Ectodermal cell (in vitro differentiated cells): ENCODE results near the gene C4B.
"Not testable (repeated sequence)": the region's sequence is repeated elsewhere in the genome, so short reads cannot be mapped to it uniquely, and the experiment has no call there.

ENCODE experiments used
- H3K27ac ChIP-seq: 2 replicates; pipeline ENCODE4 v1.7.0; 2013; ENCODE audit warnings: mild to moderate bottlenecking, low read depth, low read length; ENCODE audit not compliant: insufficient read depth, poor library complexity, severe bottlenecking
- H3K27me3 ChIP-seq: 2 replicates; pipeline ENCODE4 v1.7.0; 2013; ENCODE audit warnings: mild to moderate bottlenecking, low read length; ENCODE audit not compliant: insufficient read depth, control insufficient read depth, poor library complexity, severe bottlenecking
- H3K36me3 ChIP-seq: one replicate; pipeline ENCODE4 v1.7.0; 2013; ENCODE audit warnings: low read length; ENCODE audit not compliant: control insufficient read depth, insufficient read depth
- H3K4me1 ChIP-seq: one replicate; pipeline ENCODE4 v1.7.0; 2013; ENCODE audit warnings: low read length; ENCODE audit not compliant: control insufficient read depth, insufficient read depth
- H3K4me3 ChIP-seq: 2 replicates; pipeline ENCODE4 v1.7.0; 2013; ENCODE audit warnings: low read depth, low read length, control low read depth; ENCODE audit not compliant: insufficient read depth
- H3K9me3 ChIP-seq: 2 replicates; pipeline ENCODE4 v1.7.0; 2013; ENCODE audit warnings: mild to moderate bottlenecking, low read length, moderate library complexity; ENCODE audit not compliant: control insufficient read depth
- WGBS, 2 experiments: methylation state at CpG; one replicate each; pipeline ENCODE4 v1.1.7; 2013; ENCODE audit warnings: missing lambda C conversion rate in 2 of 2; 5-methylcytosine and 5-hydroxymethylcytosine counted together

Gene C4B

GRCh38 chr6:32007086-32007485 lies 7.5 kb upstream of the C4B start:
- 90 to 95% methylated on average over 10 to 12 of the region's 12 CpGs for WGBS, 2 experiments
- not testable (repeated sequence) for H3K27me3 ChIP-seq, H3K4me3 ChIP-seq, H3K9me3 ChIP-seq, H3K27ac ChIP-seq, H3K36me3 ChIP-seq, H3K4me1 ChIP-seq

- WGBS, 2 experiments = no CpG with 5 or more reads among the region's 24 CpGs
- not testable (repeated sequence) for H3K36me3 ChIP-seq, H3K27me3 ChIP-seq, H3K4me1 ChIP-seq, H3K9me3 ChIP-seq, H3K4me3 ChIP-seq, H3K27ac ChIP-seq
Observed at GRCh38 chr6:32008037-32008436, 6.6 kb upstream of the C4B start.

GRCh38 chr6:32008616-32009015 lies 6.0 kb upstream of the C4B start:
- 83 to 86% methylated on average over 5 to 7 of the region's 12 CpGs for WGBS, 2 experiments
- not testable (repeated sequence) for H3K9me3 ChIP-seq, H3K4me3 ChIP-seq, H3K36me3 ChIP-seq, H3K27ac ChIP-seq, H3K27me3 ChIP-seq, H3K4me1 ChIP-seq

- not testable (repeated sequence) for H3K4me3 ChIP-seq
- WGBS, 2 experiments = 85 to 93% methylated on average over 8 of the region's 12 CpGs
Observed at GRCh38 chr6:32009537-32009936, 5.1 kb upstream of the C4B start.

GRCh38 chr6:32010856-32011530 lies 3.6 kb upstream of the C4B start:
- H3K36me3 ChIP-seq, H3K27me3 ChIP-seq, H3K27ac ChIP-seq, H3K4me1 ChIP-seq, H3K4me3 ChIP-seq, H3K9me3 ChIP-seq: not testable (repeated sequence)
- 85 to 91% methylated on average over 13 of the region's 27 CpGs for WGBS, 2 experiments

More at GRCh38 chr6:32009537-32009936, 5.1 kb upstream of the C4B start:
- H3K9me3 ChIP-seq, H3K36me3 ChIP-seq, H3K27me3 ChIP-seq, H3K4me1 ChIP-seq, H3K27ac ChIP-seq: not testable (repeated sequence)

GRCh38 chr6:32012941-32013617 lies 1.5 kb upstream of the C4B start:
- WGBS, 2 experiments = 93 to 96% methylated on average over 14 to 15 of the region's 17 CpGs
- H3K4me3 ChIP-seq, H3K36me3 ChIP-seq, H3K4me1 ChIP-seq, H3K9me3 ChIP-seq, H3K27me3 ChIP-seq, H3K27ac ChIP-seq: not testable (repeated sequence)

- H3K27me3 ChIP-seq, H3K36me3 ChIP-seq, H3K9me3 ChIP-seq, H3K4me1 ChIP-seq, H3K4me3 ChIP-seq, H3K27ac ChIP-seq: not testable (repeated sequence)
- WGBS, 2 experiments = no CpG with 5 or more reads among the region's 5 CpGs
Observed at GRCh38 chr6:32013738-32014137, 857 bp upstream of the C4B start.

GRCh38 chr6:32022100-32022499 lies 7.5 kb downstream of the C4B start:
- no CpG with 5 or more reads among the region's 10 CpGs for WGBS, 2 experiments
- not testable (repeated sequence) for H3K9me3 ChIP-seq, H3K4me3 ChIP-seq, H3K27ac ChIP-seq, H3K36me3 ChIP-seq, H3K27me3 ChIP-seq, H3K4me1 ChIP-seq

- not testable (repeated sequence) for H3K27ac ChIP-seq, H3K4me3 ChIP-seq, H3K27me3 ChIP-seq, H3K36me3 ChIP-seq, H3K9me3 ChIP-seq, H3K4me1 ChIP-seq
- 92 to 95% methylated on average over 4 of the region's 10 CpGs for WGBS, 2 experiments
Observed at GRCh38 chr6:32028631-32029030, 14.0 kb downstream of the C4B start.

GRCh38 chr6:32029553-32029952 lies 15.0 kb downstream of the C4B start:
- 88 to 100% methylated on average over 3 to 5 of the region's 14 CpGs for WGBS, 2 experiments
- not testable (repeated sequence) for H3K27me3 ChIP-seq, H3K9me3 ChIP-seq, H3K4me1 ChIP-seq, H3K36me3 ChIP-seq, H3K4me3 ChIP-seq, H3K27ac ChIP-seq
